CD4-positive, alpha-beta T cell treated with Interleukin-4 for 4 hours (primary cell): Measurements from ENCODE around the gene A3GALT2.

Source experiments
- DNase-seq: peaks from one replicate; pipeline ENCODE4 v3.0.0-alpha.2; 2020

The A3GALT2 gene

DNA sequence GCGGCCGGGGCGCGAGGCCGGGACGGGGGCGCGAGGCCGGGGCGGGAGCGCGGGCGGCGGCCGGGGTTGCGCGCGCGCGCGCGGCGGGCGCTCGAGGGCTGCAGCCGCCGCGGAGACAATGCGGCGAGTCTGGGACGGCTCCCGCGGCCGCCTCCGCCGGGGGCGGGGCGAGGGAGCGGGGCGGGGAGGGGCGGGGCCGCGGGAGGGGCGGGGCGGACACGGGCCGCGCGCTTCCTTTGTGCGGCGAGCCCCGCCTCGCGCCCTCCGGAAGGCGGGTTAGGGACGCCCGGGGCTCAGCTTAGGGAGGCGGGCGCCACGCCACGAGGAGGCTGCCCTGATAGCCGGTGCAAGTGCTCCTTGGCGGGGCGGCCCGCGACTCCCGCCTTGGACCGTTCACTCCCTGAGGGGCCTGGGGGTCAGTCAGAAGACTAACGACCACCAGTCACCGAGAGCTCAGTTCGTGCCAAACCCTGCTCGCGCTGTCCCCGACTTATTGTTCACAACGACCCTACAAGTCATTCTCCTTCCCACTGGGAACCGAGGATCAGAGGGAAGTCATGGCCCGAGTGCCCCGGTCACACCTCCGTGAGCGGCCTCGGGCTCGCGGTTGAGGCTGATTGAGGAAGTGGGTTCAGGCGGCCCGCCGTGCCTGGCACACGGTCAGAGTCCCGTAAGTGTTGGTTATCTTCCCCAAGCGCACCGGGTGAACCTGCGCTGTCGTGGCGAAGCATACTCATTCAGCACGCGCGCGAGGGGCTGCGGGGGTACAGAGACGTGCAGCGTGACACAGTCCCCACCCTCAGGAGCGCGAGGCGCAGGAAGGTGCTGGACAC is 29.1 kb upstream of the A3GALT2 start:
- peak; percentile 71 for DNase-seq

DNA sequence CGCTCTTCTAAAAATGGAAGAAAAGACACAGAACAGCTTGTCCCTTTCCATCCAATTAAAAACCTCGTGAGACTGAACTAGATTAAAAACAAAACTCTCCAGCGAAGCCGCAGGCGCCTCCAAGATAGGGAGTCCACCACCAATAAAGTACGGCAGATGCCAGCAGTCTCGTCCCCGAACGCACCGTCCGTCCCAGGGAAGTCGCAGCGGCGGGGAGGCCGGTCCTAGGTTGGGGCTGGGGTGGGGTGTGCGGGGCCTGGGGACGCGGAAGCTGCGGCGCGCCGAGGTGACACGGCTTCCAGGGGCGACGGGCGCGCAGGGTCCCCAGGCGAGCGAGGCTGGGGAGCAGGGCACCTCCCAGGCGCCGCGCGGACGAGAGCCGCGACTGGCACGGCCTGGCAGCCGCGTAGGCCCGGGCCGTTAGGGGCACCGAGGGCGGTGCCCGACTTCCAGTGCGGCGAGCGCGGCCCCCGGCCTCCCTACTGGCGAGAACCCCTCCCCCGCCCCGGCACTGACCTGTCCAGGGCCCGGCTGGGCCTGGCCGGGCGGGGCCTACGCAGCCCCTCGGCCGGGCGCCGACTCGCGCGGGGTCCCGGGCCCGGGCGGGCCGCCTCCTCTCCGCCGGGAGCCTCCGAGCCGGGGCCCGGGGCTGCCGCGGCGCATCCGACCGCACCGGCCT is 28.3 kb upstream of the A3GALT2 start:
- peak; percentile 24 for DNase-seq

DNA sequence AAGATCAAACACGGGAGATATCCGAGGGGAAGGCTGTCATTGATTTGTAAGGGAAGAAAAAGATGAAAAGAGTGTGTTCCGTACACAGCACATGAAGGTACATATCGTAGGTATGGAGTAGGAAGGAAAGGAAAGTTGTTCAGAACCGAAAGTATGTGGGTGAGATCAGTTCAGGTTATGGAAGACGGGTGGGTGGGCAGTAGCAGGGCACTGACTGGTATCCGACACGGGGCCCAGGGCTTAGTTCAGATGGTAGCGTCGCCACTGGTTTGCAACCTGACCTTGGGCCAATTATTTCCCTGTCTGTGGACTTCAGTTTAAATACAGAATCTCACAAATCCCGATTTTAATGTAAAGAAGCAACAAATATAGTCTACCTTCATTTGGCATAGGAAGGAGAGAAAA is 27.8 kb upstream of the A3GALT2 start:
- no peak for DNase-seq

DNA sequence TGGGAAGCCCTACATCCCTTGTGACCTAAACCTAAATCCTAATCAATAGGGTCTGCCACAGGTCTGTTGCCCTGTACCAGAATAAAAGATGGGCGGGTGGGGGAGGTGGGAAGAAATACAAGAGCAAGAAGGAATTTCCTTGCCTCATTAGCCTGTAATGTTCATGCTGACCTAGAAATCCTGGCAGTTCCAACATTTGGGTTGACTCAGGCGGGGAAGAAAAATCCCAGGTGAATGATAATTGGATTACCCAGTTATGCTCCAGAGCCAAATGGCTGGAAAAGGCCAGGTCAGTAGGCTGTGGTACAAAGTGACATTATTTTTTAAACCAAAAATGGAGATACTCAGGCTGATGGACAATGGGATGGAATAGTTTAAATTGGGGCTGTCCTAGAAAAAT is 27.3 kb upstream of the A3GALT2 start:
- no peak for DNase-seq

DNA sequence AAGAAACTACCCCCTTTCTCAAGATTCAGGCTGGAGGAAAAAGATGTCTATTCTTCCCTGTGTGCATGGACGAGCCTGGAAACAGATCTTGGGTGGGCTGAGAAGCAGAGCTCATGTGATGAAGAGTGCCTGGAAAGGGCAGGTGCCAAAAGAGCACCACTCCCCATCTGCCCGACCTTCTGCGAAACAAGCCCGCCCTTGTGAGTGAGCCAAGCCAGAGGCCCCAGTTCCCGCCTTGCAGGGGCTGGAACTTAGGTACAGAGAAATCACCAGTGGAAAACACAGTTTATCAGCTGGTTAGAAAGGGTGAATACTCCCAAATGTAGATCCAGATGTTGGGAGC is 26.7 kb upstream of the A3GALT2 start:
- DNase-seq = no peak

DNA sequence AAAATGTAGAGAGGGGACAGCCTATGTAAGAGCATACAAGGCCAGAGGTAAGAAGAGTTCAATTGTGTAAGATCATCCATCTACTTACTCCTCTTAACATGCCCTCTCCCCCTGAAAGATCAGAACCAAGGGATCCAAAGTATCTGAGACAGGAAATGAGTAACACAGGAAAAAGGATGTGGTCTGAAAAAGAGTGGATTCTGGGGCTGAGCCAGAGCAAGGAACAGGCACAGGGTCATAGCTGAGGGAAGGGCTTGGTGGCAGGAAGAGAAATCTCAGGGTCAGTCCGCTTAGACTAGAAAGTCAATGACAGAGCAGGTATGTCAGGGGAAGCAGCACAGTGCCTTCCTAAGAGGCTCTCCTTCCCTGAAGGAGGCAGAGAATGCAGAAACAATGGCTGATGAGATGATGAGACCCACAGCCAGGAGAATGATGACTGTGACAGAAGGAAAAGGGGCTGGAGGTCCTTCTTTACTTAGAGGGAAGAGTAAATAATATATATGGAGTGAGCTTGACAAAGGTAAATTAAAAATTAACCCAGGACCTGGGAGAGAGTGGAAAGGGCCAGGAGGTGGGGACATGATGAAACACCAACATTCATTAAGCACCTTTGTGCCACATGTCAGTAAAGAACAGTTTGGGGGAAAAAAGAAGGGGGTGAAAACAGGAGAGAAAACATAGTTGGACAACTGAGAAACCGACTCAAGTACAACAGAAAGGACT is 26.2 kb upstream of the A3GALT2 start:
- no peak for DNase-seq

DNA sequence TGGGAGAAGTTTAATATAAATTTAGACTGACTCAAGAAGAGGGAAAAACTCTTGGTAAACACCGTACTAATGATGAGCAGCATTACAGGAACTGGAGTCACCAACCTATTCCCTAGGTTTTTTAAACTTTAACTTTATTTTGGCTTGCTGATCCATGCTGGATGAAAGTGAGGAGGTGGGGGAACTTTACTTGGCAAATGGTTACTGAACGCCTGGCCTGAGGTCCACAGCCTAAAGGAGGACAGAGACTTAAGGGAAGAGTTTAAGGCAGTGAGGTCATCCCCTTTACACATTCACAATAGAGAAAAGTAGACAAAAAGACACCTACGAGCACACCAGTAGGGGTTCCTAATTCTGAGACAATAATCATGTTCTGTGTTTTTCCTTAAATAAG is 25.6 kb upstream of the A3GALT2 start:
- no peak for DNase-seq

DNA sequence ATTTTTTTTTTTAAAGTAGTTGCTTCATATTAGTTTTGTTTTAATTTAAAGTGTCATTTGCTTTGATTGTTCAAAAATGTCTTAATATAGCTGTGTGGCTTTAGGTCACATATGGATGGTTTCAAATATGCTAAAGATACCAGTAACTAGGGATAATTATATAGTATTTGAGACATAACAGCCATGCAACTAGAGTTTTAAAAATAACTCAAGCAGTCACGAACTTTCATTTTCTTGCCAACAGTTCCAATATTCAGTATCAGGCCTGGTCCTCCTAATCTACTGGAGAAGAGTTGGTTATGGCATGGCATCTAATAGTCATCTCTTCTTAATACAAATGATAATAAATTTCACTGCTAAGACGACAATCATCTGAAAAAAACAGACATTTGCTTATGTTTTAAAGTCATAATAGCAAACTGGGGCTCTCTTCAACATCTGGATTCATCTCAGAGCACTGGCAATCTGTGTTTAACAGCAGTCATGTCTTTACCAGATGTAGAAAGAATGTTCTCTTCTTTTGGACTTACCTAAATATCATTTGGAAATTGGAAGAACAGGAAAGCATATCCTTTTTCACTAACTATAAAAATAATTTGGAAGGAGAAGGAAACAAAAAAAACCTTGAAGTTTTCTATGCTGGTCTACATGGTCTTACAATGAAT is 24.1 kb upstream of the A3GALT2 start:
- DNase-seq = no peak

DNA sequence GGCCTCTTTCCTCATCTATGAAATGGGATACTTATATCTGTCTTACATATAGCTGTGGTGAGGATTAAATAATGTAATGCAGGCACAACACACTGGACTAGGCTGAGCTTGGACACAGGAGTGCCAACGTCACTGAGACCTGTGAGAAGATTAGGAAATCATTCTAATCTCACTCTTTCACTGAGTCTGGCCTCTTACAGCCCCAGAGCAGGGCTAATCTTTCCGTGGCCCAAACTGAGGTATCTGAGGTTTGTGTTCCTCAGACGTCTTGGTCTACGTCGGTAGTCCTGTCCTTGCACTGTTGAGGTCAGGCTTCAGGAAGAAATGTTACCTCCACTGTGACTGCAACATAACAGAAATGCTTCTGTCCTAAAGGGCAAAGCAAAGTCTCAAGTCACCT is 22.6 kb upstream of the A3GALT2 start:
- DNase-seq = no peak

DNA sequence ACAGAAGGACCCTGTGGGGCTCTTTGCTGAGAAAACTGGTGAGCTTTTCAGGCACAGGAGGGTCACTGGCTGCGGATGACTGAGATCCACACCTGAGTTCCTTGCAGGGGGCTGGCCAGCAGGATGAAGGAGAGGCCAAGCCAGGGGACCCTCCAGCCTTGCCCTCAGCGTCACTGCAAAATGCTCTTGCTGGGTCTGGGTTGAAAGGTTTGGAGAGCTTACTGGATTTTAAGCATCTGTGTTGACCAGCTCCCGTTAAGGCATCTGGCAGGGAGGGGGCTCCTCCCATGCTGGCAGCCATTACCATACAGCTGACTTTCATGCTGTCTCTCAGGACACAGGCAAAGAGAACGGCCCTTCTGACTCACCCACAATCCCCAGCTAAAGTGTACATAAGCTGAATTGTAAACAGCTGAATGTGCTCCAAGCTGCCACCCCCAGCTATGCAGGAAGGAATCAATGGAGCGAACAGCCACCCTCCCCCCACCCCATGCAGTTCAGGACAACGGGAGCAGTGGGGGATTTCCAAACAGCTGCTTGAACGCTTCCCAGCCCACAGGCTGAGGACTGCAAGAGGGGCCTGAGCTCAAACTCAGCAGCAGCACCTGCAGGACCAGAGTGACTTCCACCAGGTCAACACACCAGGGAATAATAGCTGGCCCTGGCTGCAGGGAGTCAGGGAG is 21.3 kb upstream of the A3GALT2 start:
- DNase-seq = no peak

DNA sequence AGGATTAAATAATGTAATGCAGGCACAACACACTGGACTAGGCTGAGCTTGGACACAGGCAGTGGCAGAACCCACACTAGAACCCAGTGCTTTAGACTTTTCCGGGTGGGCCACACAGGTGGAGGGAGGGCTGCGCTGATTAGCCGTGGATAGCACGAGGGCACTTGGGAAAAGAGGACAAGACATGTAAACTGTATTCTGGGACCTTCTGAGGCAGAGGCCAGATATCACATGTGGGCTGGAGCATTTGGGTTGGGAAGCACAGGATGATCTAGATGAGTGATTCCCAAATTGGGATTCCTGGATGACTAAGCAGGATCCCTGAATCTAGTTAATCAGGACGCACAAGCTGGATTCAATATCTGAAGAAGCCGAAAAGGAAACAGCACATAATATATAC is 20.3 kb upstream of the A3GALT2 start:
- DNase-seq = no peak

DNA sequence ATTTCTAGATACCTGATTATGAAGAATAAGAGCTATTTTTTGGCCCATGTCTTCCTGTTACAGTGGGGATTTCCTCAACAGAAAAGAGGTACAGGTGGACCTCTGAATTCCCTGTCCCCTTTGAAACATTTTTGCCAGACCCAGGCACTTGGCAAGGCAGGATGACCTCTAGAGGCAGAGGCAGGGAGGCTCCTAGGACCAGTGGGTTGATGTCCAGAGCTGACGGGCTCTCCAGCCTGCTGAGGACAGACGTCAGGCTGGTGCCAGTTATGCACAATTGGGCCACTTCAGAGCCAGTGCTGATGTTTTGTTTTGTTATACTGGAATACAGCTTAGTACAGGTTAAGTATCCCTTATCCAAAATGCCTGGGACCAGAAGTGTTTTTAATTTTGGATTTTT is 18.5 kb upstream of the A3GALT2 start:
- DNase-seq = no peak

DNA sequence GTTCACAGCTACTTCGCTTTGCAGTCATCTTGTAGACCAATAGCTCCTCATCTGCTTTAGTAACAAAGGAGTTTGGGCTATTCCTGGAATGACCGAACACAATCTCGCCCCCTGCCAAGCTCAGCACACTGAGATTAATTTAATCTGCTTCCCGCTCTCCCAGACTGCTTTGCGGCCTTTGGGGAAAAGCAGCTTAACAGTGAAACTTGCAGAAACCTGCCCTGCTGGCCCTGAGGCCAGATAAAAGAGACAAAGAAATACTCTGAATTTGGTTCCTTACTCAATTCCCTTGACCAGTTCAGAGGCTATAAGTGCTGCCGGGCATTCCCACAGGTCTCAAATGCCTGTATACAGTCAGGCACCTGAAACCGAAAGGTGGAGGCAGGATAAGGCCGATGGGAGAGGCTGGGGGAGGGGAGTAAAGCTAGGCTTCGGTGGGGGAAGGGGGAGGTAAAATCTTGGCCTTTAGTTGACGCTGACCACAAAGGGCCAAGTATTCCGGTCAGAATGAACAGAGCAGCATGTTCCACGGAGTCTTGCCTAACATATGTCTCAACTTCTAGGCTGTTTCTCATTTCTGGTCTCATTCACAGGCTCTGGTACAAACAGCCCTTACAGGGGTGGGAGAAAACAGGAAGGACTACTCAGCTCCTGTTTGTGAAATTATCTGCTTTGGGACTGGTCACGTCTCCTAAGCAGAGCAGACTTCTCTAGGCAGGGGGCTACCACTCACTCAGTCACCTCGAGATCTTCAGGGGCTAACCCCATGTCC is 17.7 kb upstream of the A3GALT2 start:
- no peak for DNase-seq

DNA sequence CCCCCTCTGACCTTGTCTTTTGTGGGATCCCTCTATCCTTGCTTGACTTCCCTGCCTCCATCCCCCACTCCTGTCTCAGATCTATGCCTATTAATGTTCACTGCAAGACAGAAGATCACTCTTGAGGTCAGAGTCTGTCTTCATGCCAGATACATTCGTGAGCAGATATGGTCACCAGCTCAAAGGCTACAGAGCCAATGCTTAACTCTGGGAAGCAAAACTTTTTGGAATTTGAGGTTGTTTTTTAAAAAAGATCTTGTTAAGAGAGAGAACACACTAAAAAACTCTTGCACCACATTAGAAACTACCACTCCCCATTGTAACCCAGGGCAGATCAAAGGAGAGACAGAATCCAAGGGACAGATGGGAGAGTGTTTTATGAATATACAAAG is 17.1 kb upstream of the A3GALT2 start:
- no peak for DNase-seq

DNA sequence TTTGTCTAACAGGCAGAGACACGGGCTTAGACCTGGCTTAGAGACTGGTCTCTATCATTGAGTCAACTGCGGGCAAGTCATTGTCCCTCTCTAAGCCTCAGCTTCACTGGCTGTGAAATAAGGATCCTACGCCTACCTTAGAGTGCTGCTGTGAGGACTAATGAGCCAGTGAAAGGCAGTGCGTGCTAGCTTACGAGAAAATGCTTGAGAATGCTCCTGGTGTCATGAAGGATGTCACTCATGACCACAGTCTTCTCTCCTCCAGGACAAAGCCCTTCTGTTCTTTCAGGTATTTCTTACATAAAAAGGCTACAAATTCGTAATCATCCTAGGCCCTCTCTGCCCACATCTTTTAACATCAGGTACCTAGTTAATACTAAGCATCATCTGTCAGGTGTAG is 16.5 kb upstream of the A3GALT2 start:
- no peak for DNase-seq

DNA sequence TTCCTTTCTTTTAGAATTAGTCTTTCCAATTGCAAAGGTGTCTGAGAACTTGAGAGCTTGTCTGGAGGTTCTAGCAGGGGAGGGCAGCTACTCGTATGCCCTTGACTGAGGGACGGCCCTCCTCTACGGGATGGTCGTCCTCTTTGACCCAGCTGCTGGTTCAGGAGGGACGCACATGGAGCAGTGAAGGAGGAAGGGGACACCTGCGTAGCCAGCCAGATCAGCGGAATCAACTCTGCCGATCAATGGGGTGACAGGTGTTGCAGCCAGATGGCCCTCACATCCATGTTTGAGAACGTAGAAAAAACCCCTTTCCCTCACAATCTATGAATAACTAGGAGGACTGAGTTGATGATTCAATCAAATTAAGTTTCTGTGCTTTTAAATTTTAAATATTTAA is 15.7 kb upstream of the A3GALT2 start:
- DNase-seq = no peak

DNA sequence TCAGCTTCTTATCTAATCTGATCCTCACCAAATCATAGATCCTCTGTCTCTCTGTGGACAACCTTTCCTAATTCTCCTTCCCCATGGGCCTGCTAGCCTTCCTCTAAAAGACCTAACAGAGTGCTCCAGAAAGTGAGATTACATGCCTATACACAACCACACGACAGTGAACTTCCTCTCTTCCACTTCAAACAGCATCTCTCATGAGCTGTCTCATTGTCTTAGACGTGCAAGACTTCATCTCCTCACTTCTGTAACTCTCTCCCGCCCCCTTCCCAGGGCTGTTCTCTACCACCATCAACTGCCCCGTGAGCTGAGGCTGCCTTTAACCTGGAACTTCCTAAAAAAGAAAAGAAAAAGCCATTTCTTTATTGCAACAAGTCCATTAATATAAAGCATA is 14.1 kb upstream of the A3GALT2 start:
- DNase-seq = no peak

DNA sequence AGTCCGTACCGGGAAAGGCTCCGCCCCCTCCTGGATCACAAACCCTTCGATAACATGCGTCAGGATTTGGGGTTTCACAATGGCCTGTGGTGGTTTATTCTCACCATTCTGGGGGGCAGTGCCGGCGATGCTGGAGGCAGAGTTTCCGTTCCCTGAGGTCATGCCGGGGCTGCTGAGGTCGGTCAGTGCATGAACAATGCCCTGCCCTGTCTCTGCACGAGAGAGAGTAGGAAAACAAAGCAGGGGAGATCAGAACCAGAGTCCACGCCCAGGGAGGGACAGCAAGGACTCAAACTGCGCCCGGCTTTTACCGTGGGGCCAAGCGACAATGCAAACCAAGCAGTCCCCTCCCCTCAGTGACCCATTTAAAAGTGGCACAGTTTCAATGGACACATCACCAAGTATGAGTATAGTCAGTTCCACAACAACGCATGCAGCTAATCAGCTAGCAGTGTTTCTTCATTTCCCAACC is 13.2 kb upstream of the A3GALT2 start:
- DNase-seq = no peak

DNA sequence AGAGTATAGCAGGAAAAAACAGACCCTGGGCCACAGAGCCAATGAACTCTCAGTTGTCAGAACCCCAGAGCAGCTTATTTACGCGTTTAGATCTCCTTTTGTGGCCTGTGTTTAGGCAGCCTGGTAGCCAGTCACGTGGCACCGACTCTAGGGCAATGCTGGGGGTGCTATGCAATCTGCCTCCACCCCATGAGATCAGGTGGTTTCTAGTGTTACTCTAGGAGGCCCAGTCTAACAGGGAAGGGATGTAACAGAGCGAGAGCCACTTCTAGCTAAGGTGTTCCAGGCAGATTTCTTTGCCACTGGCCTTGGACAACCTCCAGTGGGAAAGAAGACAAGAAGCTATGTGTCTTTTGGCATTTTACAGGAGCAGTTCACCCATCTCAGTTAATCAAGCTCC is 12.0 kb upstream of the A3GALT2 start:
- DNase-seq = no peak

DNA sequence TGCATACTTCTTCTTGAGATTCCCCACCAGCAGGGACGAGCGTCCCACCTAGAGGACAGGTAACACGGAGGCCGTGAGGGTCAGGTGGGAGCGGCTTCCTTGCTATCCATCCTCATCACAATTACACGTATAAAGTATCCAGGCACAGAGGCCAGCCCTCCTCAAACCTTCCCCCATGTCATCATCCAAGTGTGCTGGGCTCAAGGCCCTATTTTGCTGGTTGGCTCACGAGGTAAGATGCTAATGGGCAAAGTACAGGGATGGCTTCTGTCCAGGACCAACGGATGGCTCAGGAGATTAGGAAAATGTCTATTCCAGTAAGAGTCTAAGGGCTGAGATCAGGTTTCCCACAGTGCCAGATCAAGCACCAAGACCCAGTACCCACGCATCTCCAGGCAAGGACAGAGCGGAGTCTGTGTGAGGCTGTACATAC is 11.5 kb upstream of the A3GALT2 start:
- DNase-seq = no peak

DNA sequence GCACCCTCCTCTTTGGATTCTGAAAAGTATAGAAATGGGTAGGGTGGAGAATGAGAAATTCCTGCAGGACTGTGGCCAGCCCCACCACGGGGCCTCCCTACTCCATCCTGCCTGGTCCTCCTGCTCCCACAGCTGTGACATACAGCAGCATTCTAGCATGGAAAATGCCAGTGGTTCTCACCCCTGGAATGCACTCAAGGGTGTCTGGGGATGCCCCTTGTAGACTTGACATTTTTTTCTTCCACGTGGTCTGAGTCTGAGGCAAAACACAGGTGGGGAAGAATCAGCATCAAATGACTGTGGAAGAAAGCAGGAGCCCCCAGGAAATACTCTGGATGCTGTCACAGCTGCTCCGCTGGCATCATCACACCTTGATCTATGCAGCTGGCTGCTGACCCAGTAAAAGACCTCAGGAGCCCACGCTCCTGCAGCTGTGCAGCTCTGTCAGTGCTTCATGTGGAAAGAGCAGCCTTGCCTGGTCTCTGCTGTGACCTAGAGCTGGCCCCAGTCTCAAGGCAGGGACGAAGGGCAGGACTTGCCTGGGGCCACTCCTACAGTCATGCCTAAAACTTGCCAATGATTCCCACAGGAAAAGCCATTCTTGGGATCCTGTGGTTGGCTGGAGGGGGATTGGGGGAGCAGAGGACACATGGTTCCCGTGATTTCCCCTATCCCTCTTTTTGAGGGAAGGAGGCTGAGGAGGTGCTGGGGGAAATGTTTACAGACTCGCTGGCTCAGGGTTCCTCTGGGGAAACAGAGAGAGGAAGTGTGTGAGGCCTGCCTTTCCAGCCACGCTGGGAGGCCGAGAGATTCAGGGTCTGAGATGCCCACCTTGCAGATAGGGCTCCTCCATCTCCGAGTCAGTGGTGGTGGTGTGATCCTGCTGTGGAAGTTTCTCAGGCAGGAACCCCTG is 10.8 kb upstream of the A3GALT2 start:
- no peak for DNase-seq
